ENCODE results near the gene DCAF11. TPM values are rescaled to one million over a fixed set of nuclear protein-coding genes. Genes with fewer than 3 reads are reported as not detected.

DCAF11 gene
- total and polyA plus RNA-seq, 2 experiments from 2014 or later: 29.1 to 59.8 TPM

GRCh38 chr14:24071144-24071697 lies 43.4 kb upstream of the DCAF11 start, which contains the start of gene CPNE6:
CPNE6 (plus strand) TSS chr14:24071562; CDS start chr14:24072937, 1,375 bp downstream.
- DNase-seq: no peak
- Histone ChIP-seq H3K36me3 (ENCODE audit: low read depth) (no peaks in the 10 kb centered on the region), H3K9me3 (ENCODE audit: low read depth) (no peaks in the 10 kb centered on the region), H3K27ac (no peak within 1 kb of the TSS), H3K79me2 (ENCODE audit: insufficient read depth) (no peaks in the 10 kb centered on the region), H3K9me2 (ENCODE audit: insufficient read depth) (no peaks in the 10 kb centered on the region), H3K4me3 (no peak within 1 kb of the TSS), H3F3A (ENCODE audit: insufficient read depth) (no peaks in the 10 kb centered on the region), H3K4me2 (ENCODE audit: unreplicated experiment) (no peak within 1 kb of the TSS), H3K4me1 (ENCODE audit: insufficient read depth) (no peaks in the 10 kb centered on the region), H3K27me3 (replicated peaks; ENCODE audit: insufficient read depth) (peaks cover 17% of the 10 kb centered on the region), H3K9ac (no peak within 1 kb of the TSS), H4K20me1 (ENCODE audit: insufficient read depth) (no peaks in the 10 kb centered on the region), H2AFZ (no peak within 1 kb of the TSS)
- TF ChIP-seq EZH2 (IDR thresholded peaks at IDR 0.05; ENCODE audit: insufficient read depth, poor library complexity, severe bottlenecking) (no peak), EZH2phosphoT487 (IDR thresholded peaks at IDR 0.05; ENCODE audit: insufficient read depth, low read depth) (no peak)
- 42 to 70% methylated on average over 9 to 19 of the region's 19 CpGs for WGBS, 2 experiments (ENCODE audit: low coverage in 1 of 2, low lambda C conversion rate in 2 of 2, missing lambda C conversion rate in 2 of 2)
- in situ Hi-C loops (cut with MboI): no loop called here

GRCh38 chr14:24071836-24072430 lies 42.6 kb upstream of the DCAF11 start:
- H3K36me3 ChIP-seq (ENCODE audit: low read depth): no peaks in the 10 kb centered on the region

GRCh38 chr14:24072436-24072835 lies 42.1 kb upstream of the DCAF11 start:
- in situ Hi-C loops (cut with MboI): no loop called here
- Histone ChIP-seq H3K27me3 (replicated peaks; ENCODE audit: insufficient read depth) (peaks cover 17% of the 10 kb centered on the region), H3K79me2 (ENCODE audit: insufficient read depth) (no peaks in the 10 kb centered on the region), H3K4me1 (ENCODE audit: insufficient read depth) (no peaks in the 10 kb centered on the region), H3K36me3 (ENCODE audit: low read depth) (no peaks in the 10 kb centered on the region), H3K9me3 (ENCODE audit: low read depth) (no peaks in the 10 kb centered on the region), H3K27ac (no peak overlapping the region), H2AFZ (no peak overlapping the region), H3K4me3 (no peak overlapping the region), H3K4me2 (ENCODE audit: unreplicated experiment) (no peak overlapping the region), H3K9me2 (ENCODE audit: insufficient read depth) (no peaks in the 10 kb centered on the region), H3K9ac (no peak overlapping the region), H3F3A (ENCODE audit: insufficient read depth) (no peaks in the 10 kb centered on the region), H4K20me1 (ENCODE audit: insufficient read depth) (no peaks in the 10 kb centered on the region)
- no peak for TF ChIP-seq EZH2 (IDR thresholded peaks at IDR 0.05; ENCODE audit: insufficient read depth, poor library complexity, severe bottlenecking)
- TF ChIP-seq EZH2phosphoT487 (IDR thresholded peaks at IDR 0.05; ENCODE audit: insufficient read depth, low read depth): no peak
- no peak for DNase-seq
- 39 to 46% methylated on average over 7 of the region's 7 CpGs for WGBS, 2 experiments (ENCODE audit: low coverage in 1 of 2, low lambda C conversion rate in 2 of 2, missing lambda C conversion rate in 2 of 2)

More at GRCh38 chr14:24071836-24072430, 42.6 kb upstream of the DCAF11 start:
- Histone ChIP-seq H3K4me3 (no peak overlapping the region), H4K20me1 (ENCODE audit: insufficient read depth) (no peaks in the 10 kb centered on the region), H3K79me2 (ENCODE audit: insufficient read depth) (no peaks in the 10 kb centered on the region), H3K27me3 (replicated peaks; ENCODE audit: insufficient read depth) (peaks cover 17% of the 10 kb centered on the region), H3K4me2 (ENCODE audit: unreplicated experiment) (no peak overlapping the region), H3F3A (ENCODE audit: insufficient read depth) (no peaks in the 10 kb centered on the region), H3K9ac (no peak overlapping the region), H3K27ac (no peak overlapping the region), H3K4me1 (ENCODE audit: insufficient read depth) (no peaks in the 10 kb centered on the region), H3K9me2 (ENCODE audit: insufficient read depth) (no peaks in the 10 kb centered on the region), H2AFZ (no peak overlapping the region), H3K9me3 (ENCODE audit: low read depth) (no peaks in the 10 kb centered on the region)
- in situ Hi-C loops (cut with MboI): no loop called here
- no peak for DNase-seq
- TF ChIP-seq EZH2 (IDR thresholded peaks at IDR 0.05; ENCODE audit: insufficient read depth, poor library complexity, severe bottlenecking): no peak
- no peak for TF ChIP-seq EZH2phosphoT487 (IDR thresholded peaks at IDR 0.05; ENCODE audit: insufficient read depth, low read depth)
- 45 to 47% methylated on average over 12 of the region's 12 CpGs for WGBS, 2 experiments (ENCODE audit: low coverage in 1 of 2, low lambda C conversion rate in 2 of 2, missing lambda C conversion rate in 2 of 2)

- H3K4me1 ChIP-seq (ENCODE audit: insufficient read depth): no peaks in the 10 kb centered on the region
- no peak overlapping the region for H3K9ac ChIP-seq
- no peaks in the 10 kb centered on the region for H3K79me2 ChIP-seq (ENCODE audit: insufficient read depth)
- H3K9me2 ChIP-seq (ENCODE audit: insufficient read depth): no peaks in the 10 kb centered on the region
- H3K27me3 ChIP-seq (replicated peaks; ENCODE audit: insufficient read depth): peaks cover 17% of the 10 kb centered on the region
- no peaks in the 10 kb centered on the region for H3K36me3 ChIP-seq (ENCODE audit: low read depth)
- in situ Hi-C loops (cut with MboI): no loop called here
- H3K4me2 ChIP-seq (ENCODE audit: unreplicated experiment): no peak overlapping the region
- no peaks in the 10 kb centered on the region for H3K9me3 ChIP-seq (ENCODE audit: low read depth)
- no peak overlapping the region for H3K27ac ChIP-seq
- TF ChIP-seq EZH2phosphoT487 (IDR thresholded peaks at IDR 0.05; ENCODE audit: insufficient read depth, low read depth): no peak
- TF ChIP-seq EZH2 (IDR thresholded peaks at IDR 0.05; ENCODE audit: insufficient read depth, poor library complexity, severe bottlenecking): no peak
- no peak overlapping the region for H3K4me3 ChIP-seq
- H3F3A ChIP-seq (ENCODE audit: insufficient read depth): no peaks in the 10 kb centered on the region
- no peak overlapping the region for H2AFZ ChIP-seq
- 65 to 70% methylated on average over 26 of the region's 26 CpGs for WGBS, 2 experiments (ENCODE audit: low coverage in 1 of 2, low lambda C conversion rate in 2 of 2, missing lambda C conversion rate in 2 of 2)
- H4K20me1 ChIP-seq (ENCODE audit: insufficient read depth): no peaks in the 10 kb centered on the region
- no peak for DNase-seq
Observed at GRCh38 chr14:24072881-24073877, 41.4 kb upstream of the DCAF11 start.

All from GM23248 (cell line).